Activated CD8-positive, alpha-beta T cell treated with anti-CD3 and anti-CD28 coated beads for 36 hours (primary cell): ENCODE measurements around the gene CSNK2A3. TPM values are rescaled to one million over a fixed set of nuclear protein-coding genes. Genes with fewer than 3 reads are reported as not detected.

Experiments used
- ATAC-seq: fragments of 200-7000 bp; cut with Tn5 transposase; one replicate; pipeline ENCODE4 v1.10.0; 2021; ENCODE audit warnings: mild to moderate bottlenecking, moderate library complexity
- CTCF ChIA-PET: fragments of 350-600 bp; sonication (Branson Sonifier 250); formaldehyde crosslinking; loops from one replicate; lab custom pipeline; 2021; ENCODE audit warnings: antibody characterized with exemption; lab: Charles Lee
- POLR2A ChIA-PET: fragments of 350-600 bp; sonication (Branson Sonifier 250); formaldehyde crosslinking; loops from one replicate; lab custom pipeline; 2021; ENCODE audit warnings: antibody characterized with exemption; lab: Charles Lee
- DNase-seq: peaks from one replicate; pipeline ENCODE4 v3.0.0-alpha.2; 2020
- H3K27ac Mint-ChIP-seq: one replicate; pipeline ENCODE4 v1.8.0; 2021; ENCODE audit warnings: mild to moderate bottlenecking, mixed read lengths
- H3K27me3 Mint-ChIP-seq: one replicate; pipeline ENCODE4 v1.8.0; 2021; ENCODE audit warnings: mixed read lengths
- H3K36me3 Mint-ChIP-seq: one replicate; pipeline ENCODE4 v1.8.0; 2021; ENCODE audit warnings: low read depth, mixed read lengths
- H3K4me1 Mint-ChIP-seq: one replicate; pipeline ENCODE4 v1.8.0; 2021; ENCODE audit warnings: low read depth, mixed read lengths
- H3K4me3 Mint-ChIP-seq: one replicate; pipeline ENCODE4 v1.8.0; 2021; ENCODE audit warnings: mild to moderate bottlenecking, moderate library complexity, mixed read lengths
- H3K9me3 Mint-ChIP-seq: one replicate; pipeline ENCODE4 v1.8.0; 2021; ENCODE audit warnings: mixed read lengths
- intact Hi-C: fragments of 100-400 bp; cut with micrococcal nuclease; formaldehyde crosslinking; loops from one replicate; pipeline ENCODE4 v1.10.0; 2022
- total RNA-seq, 2 experiments: library from RNA; stranded (reverse); gene quantifications; one replicate each; pipeline ENCODE4 v1.2.3, GENCODE V29; 2021
- TF ChIP-seq, protein P1 (sequence below): fragments of 200-600 bp; IDR thresholded peaks from one replicate; pipeline ENCODE4 v1.8.0; 2022; ENCODE audit warnings: antibody characterized with exemption, mild to moderate bottlenecking

Gene CSNK2A3
- total RNA-seq, 2 experiments from 2014 or later = 4.2 to 5.4 TPM

- H3K9me3 Mint-ChIP-seq = no peaks in the 10 kb centered on the region
- CTCF ChIA-PET = no interaction called here
- no peak overlapping the region for H3K4me3 Mint-ChIP-seq
- POLR2A ChIA-PET = no interaction called here
- no peaks in the 10 kb centered on the region for H3K36me3 Mint-ChIP-seq
- intact Hi-C loops = no loop called here
- no peak overlapping the region for H3K27ac Mint-ChIP-seq
- TF ChIP-seq, protein P1, sequence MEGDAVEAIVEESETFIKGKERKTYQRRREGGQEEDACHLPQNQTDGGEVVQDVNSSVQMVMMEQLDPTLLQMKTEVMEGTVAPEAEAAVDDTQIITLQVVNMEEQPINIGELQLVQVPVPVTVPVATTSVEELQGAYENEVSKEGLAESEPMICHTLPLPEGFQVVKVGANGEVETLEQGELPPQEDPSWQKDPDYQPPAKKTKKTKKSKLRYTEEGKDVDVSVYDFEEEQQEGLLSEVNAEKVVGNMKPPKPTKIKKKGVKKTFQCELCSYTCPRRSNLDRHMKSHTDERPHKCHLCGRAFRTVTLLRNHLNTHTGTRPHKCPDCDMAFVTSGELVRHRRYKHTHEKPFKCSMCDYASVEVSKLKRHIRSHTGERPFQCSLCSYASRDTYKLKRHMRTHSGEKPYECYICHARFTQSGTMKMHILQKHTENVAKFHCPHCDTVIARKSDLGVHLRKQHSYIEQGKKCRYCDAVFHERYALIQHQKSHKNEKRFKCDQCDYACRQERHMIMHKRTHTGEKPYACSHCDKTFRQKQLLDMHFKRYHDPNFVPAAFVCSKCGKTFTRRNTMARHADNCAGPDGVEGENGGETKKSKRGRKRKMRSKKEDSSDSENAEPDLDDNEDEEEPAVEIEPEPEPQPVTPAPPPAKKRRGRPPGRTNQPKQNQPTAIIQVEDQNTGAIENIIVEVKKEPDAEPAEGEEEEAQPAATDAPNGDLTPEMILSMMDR = no peak
- no peaks in the 10 kb centered on the region for H3K27me3 Mint-ChIP-seq
- no peaks in the 10 kb centered on the region for H3K4me1 Mint-ChIP-seq
- no peak for DNase-seq
- ATAC-seq = no peak
Measured at GRCh38 chr11:11380340-11380739, 27.3 kb upstream of the CSNK2A3 start.

DNA sequence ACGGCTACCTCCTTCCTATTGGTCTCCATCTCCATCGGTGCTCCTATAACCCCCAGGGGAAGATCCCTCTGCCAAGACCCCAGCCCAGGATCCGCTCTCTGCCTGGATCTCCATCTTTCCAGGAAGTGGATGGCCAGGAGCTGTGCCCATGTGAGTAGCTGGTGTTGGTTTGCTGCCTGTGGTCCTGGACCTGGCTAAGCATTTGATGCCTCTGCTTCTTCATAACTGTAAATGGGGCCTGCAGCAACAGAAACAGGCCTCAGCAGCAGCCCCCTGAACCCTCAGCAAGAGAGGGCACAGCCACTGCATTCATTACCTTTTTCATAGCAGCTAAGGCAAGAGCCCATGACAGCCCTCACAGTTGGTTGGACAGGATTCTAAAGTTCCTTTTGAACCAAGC is 26.6 kb upstream of the CSNK2A3 start:
- ChIA-PET CTCF (no interaction called here), POLR2A (interaction anchor here (0.7 kb wide), 1 partner anchor 19 kb away, joined by 3 read pairs; no protein-coding TSS in a partner anchor)
- intact Hi-C loops = no loop called here
- Mint-ChIP-seq H3K27ac (no peak overlapping the region), H3K27me3 (no peaks in the 10 kb centered on the region), H3K9me3 (no peaks in the 10 kb centered on the region), H3K4me1 (no peaks in the 10 kb centered on the region), H3K4me3 (no peak overlapping the region), H3K36me3 (no peaks in the 10 kb centered on the region)
- ATAC-seq = no peak
- TF ChIP-seq, protein P1 = no peak
- DNase-seq = no peak

DNA sequence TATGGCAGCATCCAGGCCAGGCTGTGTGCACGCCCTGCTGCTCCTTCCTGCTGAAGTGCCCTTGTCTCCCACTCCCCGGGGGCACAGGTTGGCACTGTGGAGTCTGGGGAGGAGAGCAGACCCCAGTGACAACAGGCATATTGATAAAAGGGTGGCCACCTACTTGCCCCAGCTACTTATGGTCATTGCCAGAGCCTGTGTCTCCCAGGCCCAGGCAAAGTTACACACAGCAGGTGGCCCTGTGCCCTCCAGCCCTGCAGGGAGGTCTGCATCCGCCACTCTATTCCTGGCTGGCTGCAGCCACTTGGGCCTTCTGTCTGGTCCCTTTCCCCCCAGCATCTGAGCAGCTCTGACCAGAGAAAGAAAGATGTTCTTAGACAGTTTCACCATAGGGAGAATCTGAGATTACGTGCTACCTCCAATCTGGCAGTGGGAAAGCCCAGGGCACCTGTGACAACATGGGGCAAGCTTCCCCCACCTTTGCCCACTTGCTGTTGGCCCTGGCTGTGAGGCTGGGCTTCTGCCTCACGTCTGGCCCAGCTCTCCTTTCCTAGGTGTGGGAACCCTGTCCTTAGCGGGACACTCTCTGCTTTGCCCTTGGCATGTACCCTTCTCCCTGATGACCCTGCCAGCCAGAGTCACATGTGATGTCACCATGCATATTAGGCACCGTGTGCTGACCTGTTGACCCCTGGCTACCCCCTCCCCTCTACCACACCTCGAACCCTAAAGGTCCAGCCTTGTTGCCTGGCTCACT is 25.3 kb upstream of the CSNK2A3 start:
- TF ChIP-seq, protein P1 = no peak
- no peaks in the 10 kb centered on the region for H3K36me3 Mint-ChIP-seq
- ATAC-seq (no peak), DNase-seq (no peak)
- no peak overlapping the region for H3K27ac Mint-ChIP-seq
- H3K4me3 Mint-ChIP-seq = no peak overlapping the region
- POLR2A ChIA-PET = no interaction called here
- H3K4me1 Mint-ChIP-seq = no peaks in the 10 kb centered on the region
- CTCF ChIA-PET = no interaction called here
- intact Hi-C loops = no loop called here
- H3K9me3 Mint-ChIP-seq = no peaks in the 10 kb centered on the region
- H3K27me3 Mint-ChIP-seq = no peaks in the 10 kb centered on the region

DNA sequence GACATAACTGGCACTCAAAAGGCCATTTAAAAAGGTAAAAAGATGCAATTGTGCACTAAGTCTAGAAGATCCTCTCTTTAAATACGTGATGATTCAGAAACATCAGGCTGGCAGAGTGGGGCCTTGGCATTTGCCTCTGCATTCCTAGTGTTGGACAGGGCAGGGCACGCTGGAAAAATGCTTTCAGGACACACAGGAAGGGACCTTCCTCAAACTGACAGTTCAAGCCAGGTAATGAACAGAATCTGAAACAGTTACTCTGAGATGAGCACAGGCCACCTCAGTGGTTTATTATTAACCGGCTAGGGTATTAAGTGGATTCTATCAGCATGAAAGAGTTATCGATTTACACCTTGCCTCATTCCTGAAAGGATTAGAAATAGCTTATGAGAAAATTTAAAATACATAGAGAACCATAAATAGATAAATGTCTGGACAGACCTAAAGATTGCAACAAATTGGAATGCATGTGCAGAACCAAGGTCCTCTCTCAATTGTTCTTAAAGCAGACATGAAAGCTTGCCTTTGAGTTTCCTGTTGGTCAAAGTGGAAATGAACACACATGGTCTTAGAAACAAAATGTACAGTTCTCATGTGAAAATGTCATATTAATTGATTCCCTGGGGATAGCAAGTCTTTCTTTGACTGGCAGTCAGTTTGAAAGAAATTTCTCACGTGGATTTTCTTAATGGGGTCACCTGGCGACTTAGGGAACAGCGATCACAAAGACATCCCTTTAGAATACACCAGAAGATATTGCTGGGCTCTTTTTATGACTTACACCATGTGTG is 21.5 kb upstream of the CSNK2A3 start:
- no peaks in the 10 kb centered on the region for H3K27me3 Mint-ChIP-seq
- DNase-seq (no peak), ATAC-seq (no peak)
- no peak overlapping the region for H3K4me3 Mint-ChIP-seq
- H3K36me3 Mint-ChIP-seq = no peaks in the 10 kb centered on the region
- ChIA-PET CTCF (interaction anchor here (0.7 kb wide), 1 partner anchor 413 kb away, joined by 3 read pairs; no protein-coding TSS in a partner anchor), POLR2A (no interaction called here)
- TF ChIP-seq, protein P1 = no peak
- H3K9me3 Mint-ChIP-seq = no peaks in the 10 kb centered on the region
- intact Hi-C loops = no loop called here
- H3K27ac Mint-ChIP-seq = no peak overlapping the region
- no peaks in the 10 kb centered on the region for H3K4me1 Mint-ChIP-seq

GRCh38 chr11:11373934-11374333 is 20.9 kb upstream of the CSNK2A3 start:
- Mint-ChIP-seq H3K4me3 (no peak overlapping the region), H3K36me3 (no peaks in the 10 kb centered on the region), H3K27ac (no peak overlapping the region), H3K4me1 (no peaks in the 10 kb centered on the region), H3K27me3 (no peaks in the 10 kb centered on the region), H3K9me3 (no peaks in the 10 kb centered on the region)
- ATAC-seq (no peak), DNase-seq (no peak)
- ChIA-PET POLR2A (no interaction called here), CTCF (no interaction called here)
- TF ChIP-seq, protein P1 = no peak
- intact Hi-C loops = no loop called here
